ENCODE data around the gene UST.
A peak's percentile ranks its signal among the peaks of the same experiment; 100 is the strongest.

The UST gene

DNA sequence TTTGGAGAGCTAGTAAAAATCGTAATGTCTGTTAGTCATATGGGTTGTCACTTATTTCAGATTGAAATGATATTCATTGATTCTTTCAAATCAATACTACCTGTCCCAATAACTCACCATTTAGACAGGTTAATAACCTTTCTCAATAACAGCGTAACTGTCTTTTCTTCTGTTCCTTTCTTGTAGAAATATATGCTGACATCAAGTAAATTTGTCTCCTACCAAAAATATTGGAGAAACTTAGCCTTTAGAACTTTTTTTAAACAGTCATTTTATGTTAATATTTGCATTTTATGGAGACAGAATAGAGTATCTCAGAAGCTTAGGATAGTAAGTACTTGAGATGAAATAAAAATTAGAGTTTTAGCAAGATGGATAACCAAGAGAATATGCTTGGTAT is 278.2 kb downstream of the UST start:
- TF ChIP-seq, protein P1, sequence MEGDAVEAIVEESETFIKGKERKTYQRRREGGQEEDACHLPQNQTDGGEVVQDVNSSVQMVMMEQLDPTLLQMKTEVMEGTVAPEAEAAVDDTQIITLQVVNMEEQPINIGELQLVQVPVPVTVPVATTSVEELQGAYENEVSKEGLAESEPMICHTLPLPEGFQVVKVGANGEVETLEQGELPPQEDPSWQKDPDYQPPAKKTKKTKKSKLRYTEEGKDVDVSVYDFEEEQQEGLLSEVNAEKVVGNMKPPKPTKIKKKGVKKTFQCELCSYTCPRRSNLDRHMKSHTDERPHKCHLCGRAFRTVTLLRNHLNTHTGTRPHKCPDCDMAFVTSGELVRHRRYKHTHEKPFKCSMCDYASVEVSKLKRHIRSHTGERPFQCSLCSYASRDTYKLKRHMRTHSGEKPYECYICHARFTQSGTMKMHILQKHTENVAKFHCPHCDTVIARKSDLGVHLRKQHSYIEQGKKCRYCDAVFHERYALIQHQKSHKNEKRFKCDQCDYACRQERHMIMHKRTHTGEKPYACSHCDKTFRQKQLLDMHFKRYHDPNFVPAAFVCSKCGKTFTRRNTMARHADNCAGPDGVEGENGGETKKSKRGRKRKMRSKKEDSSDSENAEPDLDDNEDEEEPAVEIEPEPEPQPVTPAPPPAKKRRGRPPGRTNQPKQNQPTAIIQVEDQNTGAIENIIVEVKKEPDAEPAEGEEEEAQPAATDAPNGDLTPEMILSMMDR (IDR thresholded peaks at IDR 0.05): no peak
- TF ChIP-seq ZFX (IDR thresholded peaks at IDR 0.05; ENCODE audit: borderline replicate concordance): no peak
- H3K27ac ChIP-seq: no peak overlapping the region

DNA sequence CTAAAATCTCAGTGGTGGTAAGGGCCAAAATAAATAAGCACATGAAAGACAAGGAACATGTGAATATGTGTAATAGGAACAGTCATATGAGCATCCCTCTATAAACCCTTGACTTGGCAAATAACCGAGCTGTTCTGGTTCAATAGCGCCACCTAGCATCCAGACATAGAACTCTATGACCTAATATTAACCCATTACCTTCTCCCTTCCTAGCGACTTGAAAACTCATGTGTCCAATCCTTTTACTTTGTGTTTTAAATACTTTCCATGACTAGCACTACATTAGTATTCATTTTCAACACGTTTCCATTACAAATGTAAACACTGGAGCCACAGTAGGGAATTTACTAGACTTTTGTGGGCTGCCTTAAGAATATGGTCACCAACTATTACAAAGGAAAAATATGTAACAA is 279.7 kb downstream of the UST start:
- TF ChIP-seq, protein P1 (IDR thresholded peaks at IDR 0.05): peak; percentile 66
- no peak for TF ChIP-seq ZFX (IDR thresholded peaks at IDR 0.05; ENCODE audit: borderline replicate concordance)
- H3K27ac ChIP-seq: no peak overlapping the region

DNA sequence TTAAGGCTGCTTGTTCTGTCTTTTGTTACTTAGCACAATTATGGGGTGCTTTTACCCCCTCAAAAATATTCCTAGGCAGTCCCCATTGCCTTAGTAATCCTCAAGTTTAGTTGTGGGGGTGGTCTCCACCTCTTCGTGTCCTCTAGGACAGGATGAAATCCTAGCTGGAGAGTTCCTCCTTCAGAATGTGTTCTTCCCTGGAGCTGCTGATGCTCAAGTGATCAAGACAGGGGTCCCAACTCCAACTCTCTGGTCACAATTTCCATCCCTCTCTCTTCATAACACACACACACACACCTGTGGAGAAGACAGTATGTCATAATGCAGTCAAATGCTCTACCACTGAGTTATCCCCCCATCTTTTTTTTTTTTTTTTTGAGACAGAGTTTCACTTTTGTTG is 280.7 kb downstream of the UST start:
- TF ChIP-seq ZFX (IDR thresholded peaks at IDR 0.05; ENCODE audit: borderline replicate concordance): no peak
- TF ChIP-seq, protein P1 (IDR thresholded peaks at IDR 0.05): no peak
- H3K27ac ChIP-seq: no peak overlapping the region

DNA sequence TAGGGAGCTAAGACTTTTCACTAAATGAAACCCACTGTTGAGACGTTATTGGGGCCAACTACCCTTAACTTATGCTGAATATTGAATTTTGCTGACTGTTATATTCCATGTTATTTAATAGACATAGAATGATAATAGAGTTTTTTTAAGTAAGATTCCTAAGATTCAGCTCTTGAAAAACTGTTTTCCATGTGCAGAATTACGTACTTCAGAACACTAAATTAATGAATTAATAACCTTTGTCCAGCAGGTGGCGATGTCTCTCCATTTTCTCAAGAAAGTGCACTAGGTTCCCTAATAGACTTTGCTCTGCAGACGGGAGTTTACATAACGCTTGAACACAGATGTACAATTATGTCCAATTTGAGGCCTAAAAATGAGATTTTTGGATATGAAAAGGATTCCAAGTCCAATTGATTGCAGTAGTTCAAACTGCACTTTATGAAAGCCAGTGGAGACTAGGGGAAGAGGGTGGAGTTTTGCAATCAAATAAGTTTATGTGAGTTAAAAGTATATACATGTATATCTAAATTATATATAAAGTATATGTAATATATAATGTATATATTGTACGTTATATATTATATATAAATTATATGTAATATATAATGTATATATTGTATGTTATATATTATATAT is 282.1 kb downstream of the UST start:
- TF ChIP-seq ZFX (IDR thresholded peaks at IDR 0.05; ENCODE audit: borderline replicate concordance): no peak
- TF ChIP-seq, protein P1 (IDR thresholded peaks at IDR 0.05): peak; percentile 78
- no peak overlapping the region for H3K27ac ChIP-seq

DNA sequence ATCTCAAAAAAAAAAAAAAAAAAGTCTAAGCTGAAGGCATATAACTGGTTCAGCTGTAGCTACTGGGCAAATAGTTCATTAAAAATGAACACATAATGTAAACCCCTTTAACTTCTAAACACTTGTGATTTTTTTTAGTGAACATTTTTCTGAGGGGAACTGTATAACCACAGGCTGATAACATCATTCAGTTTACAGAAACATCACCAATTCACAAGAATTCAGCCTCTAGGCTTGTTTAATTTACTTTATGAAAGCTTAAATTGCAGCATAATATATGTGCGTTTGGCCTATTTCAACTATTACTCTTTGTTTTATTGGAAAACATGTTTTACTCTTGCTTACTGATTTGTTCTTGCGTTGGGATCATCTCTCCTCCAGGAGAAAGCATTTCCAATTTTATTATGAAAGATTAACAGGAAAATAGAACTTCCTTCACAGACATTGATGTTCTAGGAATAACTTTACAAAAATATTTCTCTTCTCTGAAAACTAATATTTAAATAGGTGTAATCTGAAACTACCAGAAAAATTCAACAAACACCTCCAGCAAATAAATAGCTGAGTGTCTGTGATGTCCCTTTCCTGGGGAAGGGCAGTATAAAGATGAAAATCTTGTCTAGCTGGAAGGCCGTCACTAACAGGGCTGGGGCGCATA is 284.5 kb downstream of the UST start:
- no peak overlapping the region for H3K27ac ChIP-seq
- TF ChIP-seq, protein P1 (IDR thresholded peaks at IDR 0.05): no peak
- TF ChIP-seq ZFX (IDR thresholded peaks at IDR 0.05; ENCODE audit: borderline replicate concordance): no peak

DNA sequence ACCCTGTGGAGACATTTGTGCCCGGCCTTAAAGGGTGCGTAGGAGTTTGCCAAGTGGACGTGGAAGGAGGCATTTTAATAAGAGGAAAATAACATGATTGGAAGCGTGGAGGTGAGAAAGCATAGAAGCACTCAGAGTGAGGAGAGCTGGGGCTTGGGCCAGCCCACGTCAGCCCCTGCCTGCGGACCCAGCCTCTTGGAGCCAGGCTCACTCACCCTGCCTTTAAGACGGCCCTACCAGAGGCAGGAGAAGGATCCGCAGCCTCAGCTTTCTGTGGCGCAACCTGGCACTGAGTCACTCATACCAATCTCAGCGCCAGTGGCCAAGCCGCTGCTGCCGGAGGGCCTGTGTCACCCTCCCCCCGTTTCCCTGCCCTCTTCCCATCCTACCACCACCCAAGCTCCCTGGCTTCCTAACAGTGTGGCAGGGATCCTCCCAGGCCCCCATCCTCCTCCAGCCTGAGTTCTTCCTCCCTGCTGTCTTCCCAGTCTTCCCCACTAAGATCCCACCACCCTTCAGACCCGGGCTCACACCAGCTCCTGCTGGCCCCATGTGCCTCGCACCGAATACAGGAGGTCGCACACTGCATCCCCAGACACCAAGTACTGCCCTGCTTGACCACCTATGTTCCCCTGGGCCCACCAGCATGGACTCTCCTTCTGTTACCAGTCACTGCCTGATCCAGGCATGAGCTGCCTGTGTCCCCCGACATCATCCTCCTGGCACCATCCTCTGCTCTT is 285.2 kb downstream of the UST start:
- TF ChIP-seq, protein P1 (IDR thresholded peaks at IDR 0.05): no peak
- H3K27ac ChIP-seq: no peak overlapping the region
